ENCODE results near the gene HEATR3. TPM values are rescaled to one million over a fixed set of nuclear protein-coding genes. Genes with fewer than 3 reads are reported as not detected.

HEATR3 gene
- total RNA-seq, 2 experiments from 2014 or later: 24.3 to 26.1 TPM

- DNase-seq (peak; percentile 63), ATAC-seq (peak; percentile 17)
- CTCF ChIA-PET: interaction anchor here (0.5 to 0.8 kb wide), 2 partner anchors 32 to 123 kb away, joined by 3 read pairs; no protein-coding TSS in a partner anchor
Measured at GRCh38 chr16:50153596-50154419, 88.0 kb downstream of the HEATR3 start.

GRCh38 chr16:50154420-50154950 lies 88.7 kb downstream of the HEATR3 start:
- DNase-seq (peak; percentile 44), ATAC-seq (no peak)
- H3K4me1 Mint-ChIP-seq: peaks cover 43% of the 10 kb centered on the region
- CTCF ChIA-PET: interaction anchor here (0.8 to 2.3 kb wide), 8 partner anchors 33 to 201 kb away, joined by 3 to 14 read pairs (median 4); partner anchors contain the start of genes CNEP1R1 and HEATR3
- H3K36me3 Mint-ChIP-seq: peaks cover 14% of the 10 kb centered on the region
- H3K9me3 Mint-ChIP-seq (ENCODE audit: low read depth): no peaks in the 10 kb centered on the region
- no peaks in the 10 kb centered on the region for H3K27me3 Mint-ChIP-seq
- H3K4me3 Mint-ChIP-seq: peak overlapping the region; percentile 80
- H3K27ac Mint-ChIP-seq: peak overlapping the region; percentile 69

More at GRCh38 chr16:50153596-50154419, 88.0 kb downstream of the HEATR3 start:
- Mint-ChIP-seq H3K4me3 (peak overlapping the region; percentile 80), H3K27me3 (no peaks in the 10 kb centered on the region), H3K4me1 (peaks cover 40% of the 10 kb centered on the region), H3K36me3 (peaks cover 13% of the 10 kb centered on the region), H3K9me3 (ENCODE audit: low read depth) (no peaks in the 10 kb centered on the region), H3K27ac (peak overlapping the region; percentile 78)

GRCh38 chr16:50155925-50156324 lies 90.2 kb downstream of the HEATR3 start:
- H3K4me1 Mint-ChIP-seq: peaks cover 54% of the 10 kb centered on the region
- peak overlapping the region; percentile 69 for H3K27ac Mint-ChIP-seq
- peaks cover 20% of the 10 kb centered on the region for H3K36me3 Mint-ChIP-seq

More at GRCh38 chr16:50155925-50156324, 90.2 kb downstream of the HEATR3 start:
- Mint-ChIP-seq H3K4me3 (peak overlapping the region; percentile 80), H3K9me3 (ENCODE audit: low read depth) (no peaks in the 10 kb centered on the region), H3K27me3 (no peaks in the 10 kb centered on the region)
- CTCF ChIA-PET: interaction anchor here (1.3 to 2.3 kb wide), 6 partner anchors 12 to 131 kb away, joined by 3 to 14 read pairs (median 8); partner anchors contain the start of gene CNEP1R1
- DNase-seq: no peak
- ATAC-seq: no peak

Other genes with a start within 250 kb of the HEATR3 start
- not detected for gene ZNF423, start 209.9 kb upstream of the HEATR3 start, total RNA-seq
- 10 to 100 TPM; 27.7 to 28.4 TPM for gene CNEP1R1, start 40.7 kb upstream of the HEATR3 start, total RNA-seq
- gene TENT4B, start 87.3 kb downstream of the HEATR3 start, total RNA-seq: 10 to 100 TPM; 18.5 to 19.7 TPM
- gene ADCY7, start 200.6 kb downstream of the HEATR3 start, total RNA-seq: 100 to 1,000 TPM; 131 to 232 TPM